GM03348 (cell line): ENCODE measurements around the gene PCYT2.

Source experiments
- DNase-seq: peaks from one replicate; pipeline ENCODE4 v3.0.0; 2012; ENCODE audit warnings: low spot score

The PCYT2 gene

GRCh38 chr17:81912441-81913309 lies 1.5 kb upstream of the PCYT2 start:
- no peak for DNase-seq

- DNase-seq: no peak
These were observed 770 bp upstream of the PCYT2 start for GRCh38 chr17:81911969-81912368.

GRCh38 chr17:81910840-81911276 lies 341 bp downstream of the PCYT2 start:
- DNase-seq: no peak

- no peak for DNase-seq
These were observed 996 bp downstream of the PCYT2 start for GRCh38 chr17:81909966-81910839.

GRCh38 chr17:81909231-81909630 lies 2.0 kb downstream of the PCYT2 start:
- no peak for DNase-seq

- DNase-seq: no peak
These were observed 2.4 kb downstream of the PCYT2 start for GRCh38 chr17:81908793-81909192.

GRCh38 chr17:81907219-81908145 lies 3.7 kb downstream of the PCYT2 start:
- no peak for DNase-seq

GRCh38 chr17:81906476-81907218 lies 4.6 kb downstream of the PCYT2 start:
- no peak for DNase-seq

- DNase-seq: no peak
These were observed 5.2 kb downstream of the PCYT2 start for GRCh38 chr17:81905993-81906392.

GRCh38 chr17:81905424-81905875 lies 5.7 kb downstream of the PCYT2 start:
- DNase-seq: no peak

- DNase-seq: no peak
These were observed 6.4 kb downstream of the PCYT2 start for GRCh38 chr17:81904600-81905423.

GRCh38 chr17:81903896-81904599 lies 7.2 kb downstream of the PCYT2 start:
- no peak for DNase-seq

GRCh38 chr17:81903415-81903831 lies 7.8 kb downstream of the PCYT2 start:
- DNase-seq: no peak

- DNase-seq: no peak
These were observed 8.4 kb downstream of the PCYT2 start for GRCh38 chr17:81902653-81903414.

GRCh38 chr17:81902023-81902652 lies 9.1 kb downstream of the PCYT2 start, which contains the start of gene NPB:
Gene NPB (plus strand): TSS chr17:81902238. CDS start chr17:81902278, 40 bp downstream.
- peak; percentile 45 for DNase-seq

GRCh38 chr17:81901167-81902022 lies 9.8 kb downstream of the PCYT2 start:
- no peak for DNase-seq

- DNase-seq: no peak
These were observed 10.9 kb downstream of the PCYT2 start for GRCh38 chr17:81900181-81900820.
